Panc1 (cell line): ENCODE data around the gene ZFP90. TPM values are rescaled to one million over a fixed set of nuclear protein-coding genes. Genes with fewer than 3 reads are reported as not detected.

ENCODE experiments used
- ATAC-seq: fragments of 200-7000 bp; cut with Tn5 transposase; 2 replicates; pipeline ENCODE4 v1.9.1; 2020; ENCODE audit warnings: mild to moderate bottlenecking, moderate library complexity
- BruUV-seq: library from RNA; stranded (reverse); fragments of 400-500 nt; replicated peaks from 2 replicates; lab custom pipeline; 2021; lab: Mats Ljungman, UMichigan
- CTCF ChIA-PET: fragments of 300-600 bp; sonication (Branson Sonifier 250); formaldehyde crosslinking; loops from one replicate; lab custom pipeline; 2022; ENCODE audit warnings: antibody characterized with exemption; lab: Charles Lee
- POLR2A ChIA-PET: fragments of 300-600 bp; sonication (Branson Sonifier 250); formaldehyde crosslinking; loops from one replicate; lab custom pipeline; 2022; ENCODE audit warnings: antibody characterized with exemption; lab: Charles Lee
- DNase-seq: peaks from one replicate; pipeline ENCODE4 v3.0.0-alpha.2; 2010; ENCODE audit warnings: low read depth, low spot score
- H3K27ac ChIP-seq: 2 replicates; pipeline ENCODE4 v1.5.1; 2011; ENCODE audit warnings: mild to moderate bottlenecking, low read length, inconsistent platforms
- H3K27me3 ChIP-seq: fragments of 200-500 bp; sonication (Bioruptor generic); 2 replicates; pipeline ENCODE4 v1.6.0; 2014; ENCODE audit warnings: low read length, inconsistent platforms; ENCODE audit not compliant: control insufficient read depth, insufficient read depth
- H3K36me3 ChIP-seq: fragments of 200-500 bp; sonication (Bioruptor generic); 2 replicates; pipeline ENCODE4 v1.5.1; 2014; ENCODE audit warnings: inconsistent platforms, mild to moderate bottlenecking, low read length, moderate library complexity; ENCODE audit not compliant: control insufficient read depth, insufficient read depth
- H3K4me1 ChIP-seq: 2 replicates; pipeline ENCODE4 v1.5.1; 2011; ENCODE audit warnings: inconsistent platforms, mild to moderate bottlenecking, low read length, moderate library complexity; ENCODE audit not compliant: control insufficient read depth, insufficient read depth
- H3K4me3 ChIP-seq, 2 experiments: 2 replicates each; pipeline ENCODE4 v1.5.1; 2011 to 2012; ENCODE audit warnings: low read depth in 2 of 2, low read length in 2 of 2, mild to moderate bottlenecking in 2 of 2, inconsistent platforms in 1 of 2, moderate library complexity in 1 of 2
- H3K9me3 ChIP-seq: fragments of 200-500 bp; sonication (Bioruptor generic); 2 replicates; pipeline ENCODE4 v1.5.1; 2014; ENCODE audit warnings: low read depth, mild to moderate bottlenecking, inconsistent platforms, low read length, moderate library complexity; ENCODE audit not compliant: control insufficient read depth, insufficient read depth
- CTCF ChIP-seq: fragments of 450-650 bp; IDR thresholded peaks from 2 replicates; pipeline ENCODE4 v1.5.1; 2017; ENCODE audit warnings: mild to moderate bottlenecking
- POLR2AphosphoS5 ChIP-seq: IDR thresholded peaks from 2 replicates; pipeline ENCODE4 v1.6.1; 2012; ENCODE audit warnings: mild to moderate bottlenecking, low read depth, low read length, moderate library complexity
- REST ChIP-seq, 2 experiments: IDR thresholded peaks; 2 replicates each; pipeline ENCODE4 v1.6.1; 2011 to 2012; ENCODE audit warnings: low read depth in 2 of 2, control low read depth in 1 of 2, low read length in 1 of 2, mild to moderate bottlenecking in 1 of 2, moderate library complexity in 1 of 2; ENCODE audit not compliant: insufficient read depth in 1 of 2
- SIN3A ChIP-seq: IDR thresholded peaks from 2 replicates; pipeline ENCODE4 v1.6.1; 2012; ENCODE audit warnings: low read depth, mild to moderate bottlenecking, low read length, moderate library complexity, borderline replicate concordance; ENCODE audit not compliant: insufficient read depth
- TCF7L2 ChIP-seq: IDR thresholded peaks from 2 replicates; pipeline ENCODE4 v1.6.1; 2011; ENCODE audit warnings: mild to moderate bottlenecking, low read depth, low read length, inconsistent platforms
- in situ Hi-C: cut with HindIII; loops from 2 replicates; pipeline ENCODE4 v1.10.0; 2016; ENCODE audit warnings: low sequenced_read_pairs, low pct_unique_long_range_greater_than_20kb
- intact Hi-C: fragments of 100-400 bp; cut with micrococcal nuclease; formaldehyde crosslinking; loops from one replicate; pipeline ENCODE4 v1.10.0; 2022; ENCODE audit not compliant: unreplicated experiment
- total RNA-seq: library from RNA; stranded (reverse); gene quantifications from one replicate; pipeline ENCODE4 v1.2.1, GENCODE V29; 2021; ENCODE audit not compliant: unreplicated experiment

Gene ZFP90
- total RNA-seq, 1 experiment from 2014 or later: 16.8 TPM

GRCh38 chr16:68564382-68564985 lies 25.4 kb downstream of the ZFP90 start:
- TF ChIP-seq POLR2AphosphoS5: no peak
- TF ChIP-seq CTCF: no peak
- no peak for TF ChIP-seq SIN3A
- TF ChIP-seq TCF7L2: no peak
- no peak for TF ChIP-seq REST (IDR thresholded peaks at IDR 0.05; ENCODE audit: insufficient read depth in 1 of 2, low read depth in 2 of 2, low read length in 1 of 2)
- H3K27me3 ChIP-seq: no peaks in the 10 kb centered on the region
- no peak for ATAC-seq
- no peaks in the 10 kb centered on the region for H3K4me1 ChIP-seq
- in situ Hi-C loops (no loop called here), intact Hi-C loops (no loop called here)
- H3K36me3 ChIP-seq: peaks cover 4% of the 10 kb centered on the region
- CTCF ChIA-PET: no interaction called here
- POLR2A ChIA-PET: no interaction called here
- peaks cover 74% of the 10 kb centered on the region for H3K9me3 ChIP-seq
- no peak overlapping the region for H3K4me3 ChIP-seq
- H3K27ac ChIP-seq: no peak overlapping the region
- no TSS peak for BruUV-seq
- no peak for DNase-seq

- ATAC-seq: no peak
- no TSS peak for BruUV-seq
- CTCF ChIA-PET: interaction anchor here (0.6 kb wide), 1 partner anchor 310 kb away, joined by 4 read pairs; no protein-coding TSS in a partner anchor
These were observed 35.4 kb downstream of the ZFP90 start for GRCh38 chr16:68574479-68574878.

More at GRCh38 chr16:68574479-68574878, 35.4 kb downstream of the ZFP90 start:
- POLR2A ChIA-PET: no interaction called here
- Histone ChIP-seq H3K9me3 (peaks cover 4% of the 10 kb centered on the region; the same call in 1 of the 2 replicates), H3K36me3 (no peaks in the 10 kb centered on the region), H3K27me3 (no peaks in the 10 kb centered on the region), H3K4me3 (no peak overlapping the region), H3K27ac (no peak overlapping the region), H3K4me1 (no peaks in the 10 kb centered on the region)
- no peak for DNase-seq
- intact Hi-C loops (no loop called here), in situ Hi-C loops (no loop called here)
- TF ChIP-seq POLR2AphosphoS5 (no peak), CTCF (no peak), SIN3A (no peak), REST (IDR thresholded peaks at IDR 0.05; ENCODE audit: insufficient read depth in 1 of 2, low read depth in 2 of 2, low read length in 1 of 2) (no peak), TCF7L2 (no peak)
